Stimulated activated naive B cell treated with anti-CD40 and anti-IgM and Interleukin-4, amounts not matched to agents 10 μg/mL and 1 μg/mL and 100 μg/mL, for 72 hours (primary cell): ENCODE results near the gene ARNT2.
A peak's percentile ranks its signal among the peaks of the same experiment; 100 is the strongest.

Experiments
- ATAC-seq, 2 donors: fragments of 150-1000 bp; cut with Tn5 transposase; replicated peaks; 2 replicates each; pipeline ENCODE4 v1.10.0; 2021; ENCODE audit warnings: moderate library complexity in 1 of 2
- DNase-seq: peaks from one replicate; pipeline ENCODE4 v3.0.0; 2021
- H3K27ac Mint-ChIP-seq: one replicate; pipeline ENCODE4 v1.8.0; 2022; ENCODE audit warnings: mild to moderate bottlenecking, mixed read lengths
- H3K27me3 Mint-ChIP-seq, 2 donors: one replicate each; pipeline ENCODE4 v1.8.0; 2022; ENCODE audit warnings: mixed read lengths in 2 of 2
- H3K36me3 Mint-ChIP-seq, 2 donors: one replicate each; pipeline ENCODE4 v1.8.0; 2022; ENCODE audit warnings: mixed read lengths in 2 of 2, mild to moderate bottlenecking in 1 of 2
- H3K4me1 Mint-ChIP-seq, 2 donors: one replicate each; pipeline ENCODE4 v1.8.0; 2022; ENCODE audit warnings: mixed read lengths in 2 of 2, mild to moderate bottlenecking in 1 of 2
- H3K4me3 Mint-ChIP-seq, 2 donors: one replicate each; pipeline ENCODE4 v1.8.0; 2022; ENCODE audit warnings: mild to moderate bottlenecking in 2 of 2, mixed read lengths in 2 of 2, moderate library complexity in 1 of 2
- H3K9me3 Mint-ChIP-seq, 2 donors: one replicate each; pipeline ENCODE4 v1.8.0; 2022; ENCODE audit warnings: mixed read lengths in 2 of 2, mild to moderate bottlenecking in 1 of 2

ARNT2 gene

DNA sequence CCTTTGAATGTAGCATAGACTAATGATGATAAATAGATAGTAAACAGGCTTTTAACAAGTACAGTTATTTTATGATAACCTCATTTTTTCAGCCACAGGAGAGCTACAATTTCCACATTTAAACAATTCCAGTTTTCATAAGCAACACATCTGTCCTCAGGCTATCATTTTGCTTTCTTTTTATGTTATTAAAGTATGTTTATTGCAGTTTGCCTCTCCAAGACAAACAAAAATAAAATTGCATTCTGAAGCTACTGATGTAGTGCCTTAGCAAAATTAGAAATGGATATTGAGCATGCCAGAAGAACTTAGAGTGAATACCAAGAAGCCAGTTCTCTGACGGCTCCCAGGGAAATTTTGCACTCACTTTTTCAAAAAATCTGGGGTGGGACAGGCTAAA lies 150.4 kb downstream of the ARNT2 start:
- H3K9me3 Mint-ChIP-seq, result no peaks in the 10 kb centered on the region
- H3K36me3 Mint-ChIP-seq, result no peaks in the 10 kb centered on the region
- H3K4me1 Mint-ChIP-seq, result no peaks in the 10 kb centered on the region
- ATAC-seq, result no peak
- H3K4me3 Mint-ChIP-seq, result no peak overlapping the region
- no peak for DNase-seq
- peaks cover 12 to 17% of the 10 kb centered on the region in 2 donors for H3K27me3 Mint-ChIP-seq
- H3K27ac Mint-ChIP-seq, result no peak overlapping the region

DNA sequence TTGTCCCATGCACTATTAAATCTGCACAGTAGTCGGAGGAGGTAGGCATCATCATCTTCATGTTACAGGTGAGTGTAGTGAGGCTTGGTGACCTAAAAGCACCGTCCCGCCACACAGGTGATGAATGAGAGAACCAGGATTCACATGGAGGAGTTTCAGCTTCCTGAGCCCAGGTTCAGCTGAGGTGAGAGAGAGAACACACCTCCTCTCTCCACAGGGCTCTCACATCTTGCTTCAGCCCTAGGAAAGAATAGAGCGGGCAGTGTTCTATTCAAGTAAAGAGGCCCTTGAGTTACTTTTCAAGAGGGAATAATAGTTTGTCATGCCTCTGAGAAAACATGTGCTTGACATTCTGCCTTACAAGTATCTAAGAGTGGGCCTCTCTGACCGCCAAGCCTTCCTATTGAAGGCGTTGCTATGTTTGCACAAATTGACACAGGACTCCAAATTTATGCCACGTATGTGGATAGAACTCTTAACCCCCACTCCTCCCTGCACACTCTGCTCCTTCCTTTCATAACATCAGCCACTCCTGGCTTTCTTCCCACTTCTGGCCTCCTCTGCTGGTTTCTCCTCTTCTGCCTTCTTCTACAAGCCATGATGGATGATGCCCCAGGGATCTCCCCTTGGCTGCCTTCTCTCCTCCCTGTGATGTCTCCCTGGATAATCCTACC lies 152.6 kb downstream of the ARNT2 start:
- H3K4me3 Mint-ChIP-seq, result no peak overlapping the region
- no peaks in the 10 kb centered on the region for H3K4me1 Mint-ChIP-seq
- DNase-seq (no peak), ATAC-seq (no peak)
- no peak overlapping the region for H3K27ac Mint-ChIP-seq
- no peaks in the 10 kb centered on the region for H3K9me3 Mint-ChIP-seq
- peaks cover 9 to 12% of the 10 kb centered on the region in 2 donors for H3K27me3 Mint-ChIP-seq
- no peaks in the 10 kb centered on the region for H3K36me3 Mint-ChIP-seq

DNA sequence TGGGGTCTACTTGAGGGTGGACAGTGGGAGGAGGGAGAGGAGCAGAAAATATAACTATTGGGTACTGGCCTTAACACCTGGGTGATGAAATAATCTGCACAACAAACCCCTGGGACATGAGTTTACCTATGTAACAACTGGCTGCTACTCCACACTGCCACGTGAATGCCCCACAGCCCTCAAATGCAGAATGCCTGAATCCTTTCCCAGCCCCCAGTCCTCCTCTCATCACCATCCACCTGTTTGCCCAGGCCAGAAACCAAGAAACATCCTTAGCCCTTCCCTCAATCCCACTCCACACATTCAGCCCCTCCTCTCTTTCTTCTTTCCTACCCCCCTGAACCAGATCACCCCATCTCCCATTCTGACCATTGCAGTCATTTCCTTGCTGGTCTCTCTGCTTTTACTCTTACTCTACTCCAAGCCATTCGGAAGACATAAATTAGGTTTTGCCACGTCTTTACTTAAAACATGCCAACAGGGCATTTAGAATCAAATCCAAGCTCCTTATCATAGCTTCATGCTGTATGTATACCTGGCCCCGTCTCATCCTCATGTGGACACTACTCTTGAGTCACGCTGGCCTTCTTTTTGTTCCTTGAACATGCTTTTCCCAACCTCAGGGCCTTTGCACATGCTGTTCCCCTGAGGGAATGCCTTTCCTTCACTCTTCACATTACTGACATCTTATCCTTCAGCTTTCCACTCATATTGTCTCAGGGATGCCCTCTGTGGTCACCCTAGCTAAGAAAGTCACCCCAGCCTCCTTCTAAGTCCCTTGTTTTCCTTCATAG lies 153.5 kb downstream of the ARNT2 start:
- peaks cover 8 to 12% of the 10 kb centered on the region in 2 donors for H3K27me3 Mint-ChIP-seq
- DNase-seq (no peak), ATAC-seq (no peak)
- H3K4me3 Mint-ChIP-seq, result no peak overlapping the region
- no peak overlapping the region for H3K27ac Mint-ChIP-seq
- H3K9me3 Mint-ChIP-seq, result no peaks in the 10 kb centered on the region
- H3K36me3 Mint-ChIP-seq, result no peaks in the 10 kb centered on the region
- H3K4me1 Mint-ChIP-seq, result no peaks in the 10 kb centered on the region

DNA sequence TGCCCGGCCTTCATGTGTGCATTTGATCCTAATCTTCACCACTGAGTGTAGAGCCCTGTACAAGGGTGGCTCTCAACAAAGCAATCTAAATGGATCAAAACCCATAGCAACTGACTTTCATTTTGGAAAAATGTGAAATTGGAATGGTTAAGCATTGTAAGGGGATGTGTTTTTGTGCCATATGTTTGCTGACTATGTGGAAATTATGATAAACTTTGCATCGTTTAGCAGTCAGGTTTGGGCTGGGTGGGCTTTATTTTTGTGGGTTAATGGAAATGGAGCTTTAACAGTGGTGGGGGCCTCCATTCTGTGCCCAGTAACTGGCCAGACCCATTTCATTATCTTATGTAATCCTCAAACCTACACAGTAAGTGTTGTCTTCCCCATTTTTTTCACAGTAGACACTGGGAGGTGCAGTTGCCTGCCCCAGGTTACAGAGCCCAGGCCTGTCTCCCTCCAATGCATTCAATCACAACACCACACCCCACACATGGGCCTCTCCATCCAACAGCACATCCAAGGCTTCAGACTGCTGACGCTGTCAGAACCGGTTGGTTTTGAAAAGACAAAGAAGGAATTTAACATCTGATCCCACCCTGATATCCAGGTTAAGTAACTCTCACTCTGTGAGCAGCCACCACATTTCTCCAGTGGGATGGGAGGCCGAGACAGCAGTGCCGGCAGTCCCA lies 154.6 kb downstream of the ARNT2 start:
- Mint-ChIP-seq H3K27me3 (peaks cover 12 to 15% of the 10 kb centered on the region in 2 donors), H3K9me3 (no peaks in the 10 kb centered on the region), H3K4me1 (no peaks in the 10 kb centered on the region), H3K36me3 (no peaks in the 10 kb centered on the region), H3K4me3 (no peak overlapping the region), H3K27ac (no peak overlapping the region)
- DNase-seq (no peak), ATAC-seq (no peak)

DNA sequence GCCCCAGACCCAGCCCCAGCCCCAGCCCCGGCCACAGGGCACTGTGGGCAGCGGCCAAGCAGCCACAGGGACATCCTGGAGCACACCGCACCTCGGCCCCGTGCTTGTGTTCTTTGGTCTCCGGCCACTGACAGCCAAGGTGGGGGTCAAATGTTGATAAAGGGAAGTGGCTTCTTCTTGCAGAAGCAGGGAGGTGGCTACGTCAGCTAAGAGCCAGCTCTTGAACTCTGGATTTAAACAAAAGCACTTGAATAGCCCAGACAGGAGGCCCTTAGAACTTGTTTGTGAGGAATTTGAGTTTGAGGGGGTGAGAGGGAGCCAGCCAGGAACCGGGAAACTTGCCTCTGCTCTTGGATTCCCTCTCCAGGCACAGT lies 155.1 kb downstream of the ARNT2 start:
- Mint-ChIP-seq H3K9me3 (no peaks in the 10 kb centered on the region), H3K27me3 (peaks cover 12 to 15% of the 10 kb centered on the region in 2 donors), H3K27ac (no peak overlapping the region), H3K4me1 (no peaks in the 10 kb centered on the region), H3K4me3 (no peak overlapping the region), H3K36me3 (no peaks in the 10 kb centered on the region)
- DNase-seq (no peak), ATAC-seq (no peak)

DNA sequence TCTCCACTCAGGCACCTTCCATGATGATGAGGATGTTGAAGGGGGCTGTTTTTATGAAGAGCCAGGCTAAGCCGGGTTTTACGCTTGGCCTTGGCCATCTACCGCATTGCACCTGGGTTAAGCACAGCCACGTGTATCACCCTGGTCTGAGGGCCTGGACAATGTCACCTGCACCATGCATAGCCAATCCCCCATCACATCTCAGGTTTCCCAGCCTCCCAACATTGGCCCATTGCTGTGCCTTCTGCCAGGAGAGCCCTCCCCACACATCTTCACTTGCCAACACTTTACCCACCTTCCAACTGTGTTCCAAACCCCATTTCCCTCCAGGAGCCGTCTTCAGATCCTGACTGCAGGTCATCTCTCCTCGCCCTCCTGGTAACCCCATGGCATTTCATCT lies 155.6 kb downstream of the ARNT2 start:
- Mint-ChIP-seq H3K27me3 (peaks cover 12 to 14% of the 10 kb centered on the region in 2 donors), H3K4me1 (no peaks in the 10 kb centered on the region), H3K4me3 (no peak overlapping the region), H3K27ac (no peak overlapping the region), H3K9me3 (no peaks in the 10 kb centered on the region), H3K36me3 (no peaks in the 10 kb centered on the region)
- DNase-seq (no peak), ATAC-seq (no peak)

DNA sequence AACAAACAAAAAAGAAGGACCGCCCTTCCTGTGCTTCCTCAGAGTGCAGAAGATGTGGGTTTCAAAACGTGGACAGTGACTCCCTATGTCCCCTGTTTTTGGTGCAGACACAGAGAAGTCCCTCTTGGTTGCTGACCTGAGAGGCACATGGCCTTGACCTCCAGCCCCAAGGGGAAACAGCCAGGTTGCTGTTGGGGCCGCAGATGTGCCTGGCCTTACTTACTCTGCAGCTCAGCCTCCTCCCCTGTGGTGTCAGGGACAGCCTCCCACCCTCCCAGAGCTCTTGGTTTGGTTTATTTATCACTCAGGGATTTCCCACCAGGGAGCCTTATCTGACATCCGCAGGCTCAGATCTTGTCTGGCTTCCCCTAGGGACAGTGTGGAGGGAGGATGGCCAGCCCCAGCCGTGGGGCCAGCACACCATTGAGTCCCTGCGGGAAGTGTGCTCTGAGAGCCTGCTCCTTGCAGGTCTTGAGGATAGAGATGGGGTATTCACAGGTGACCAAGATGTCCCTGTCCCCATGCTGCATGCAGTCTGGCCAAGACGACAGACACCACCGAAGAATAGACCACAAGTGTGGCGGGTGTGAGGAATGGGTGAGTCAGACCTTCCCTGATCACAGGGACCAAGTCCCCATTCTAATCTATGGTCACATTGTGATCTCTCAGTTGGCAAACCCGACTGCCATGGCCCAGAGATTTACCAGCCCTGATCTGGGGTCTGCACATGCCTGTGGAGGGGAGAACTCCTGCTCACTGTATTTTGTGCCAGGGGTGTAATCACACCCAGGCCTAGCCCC lies 156.6 kb downstream of the ARNT2 start:
- Mint-ChIP-seq H3K4me3 (no peak overlapping the region), H3K4me1 (no peaks in the 10 kb centered on the region), H3K27ac (no peak overlapping the region), H3K27me3 (peaks cover 10 to 11% of the 10 kb centered on the region in 2 donors), H3K36me3 (no peaks in the 10 kb centered on the region), H3K9me3 (no peaks in the 10 kb centered on the region)
- ATAC-seq (peak; percentile 16 to 18), DNase-seq (no peak)

DNA sequence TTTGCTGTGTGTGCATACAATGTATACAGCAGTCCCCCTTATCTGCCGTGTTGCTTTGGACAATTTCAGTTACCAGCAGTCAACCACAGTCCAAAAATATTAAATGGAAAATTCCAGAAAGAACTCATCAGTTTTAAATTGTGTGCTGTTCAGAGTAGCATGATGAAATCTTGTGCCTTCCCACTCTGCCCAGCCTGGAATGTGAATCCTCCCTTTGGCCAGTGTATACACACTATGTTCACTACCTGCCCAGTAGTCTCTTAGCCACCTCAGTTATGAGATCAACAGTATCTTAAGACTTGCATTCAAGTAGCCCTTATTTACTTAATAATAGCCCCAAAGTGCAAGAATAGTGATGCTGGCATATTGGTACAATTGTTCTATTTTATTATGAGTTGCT lies 157.3 kb downstream of the ARNT2 start:
- Mint-ChIP-seq H3K36me3 (no peaks in the 10 kb centered on the region), H3K9me3 (no peaks in the 10 kb centered on the region), H3K27me3 (peaks cover 15 to 16% of the 10 kb centered on the region in 2 donors), H3K4me3 (no peak overlapping the region), H3K4me1 (no peaks in the 10 kb centered on the region), H3K27ac (no peak overlapping the region)
- ATAC-seq, result no peak
- DNase-seq, result no peak

DNA sequence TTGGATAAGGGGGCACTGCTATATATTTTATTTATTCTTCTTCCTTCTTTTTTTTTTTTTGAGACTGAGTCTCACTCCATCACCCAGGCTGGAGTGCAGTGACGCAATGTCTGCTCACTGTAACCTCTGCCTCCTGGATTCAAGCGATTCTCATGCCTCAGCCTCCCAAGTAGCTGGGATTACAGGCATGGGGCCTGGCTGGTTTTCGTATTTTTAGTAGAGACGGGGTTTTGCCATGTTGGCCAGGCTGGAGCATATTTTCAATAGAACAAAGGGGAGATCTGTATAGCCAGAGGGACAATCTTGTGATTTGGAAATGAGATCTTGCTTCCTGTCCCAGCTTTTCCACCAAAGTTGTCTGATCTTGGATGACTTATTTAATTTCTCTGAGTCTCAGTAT lies 157.9 kb downstream of the ARNT2 start:
- no peaks in the 10 kb centered on the region for H3K36me3 Mint-ChIP-seq
- no peak for ATAC-seq
- H3K4me1 Mint-ChIP-seq, result no peaks in the 10 kb centered on the region
- H3K4me3 Mint-ChIP-seq, result no peak overlapping the region
- H3K27me3 Mint-ChIP-seq, result peaks cover 17 to 20% of the 10 kb centered on the region in 2 donors
- no peak overlapping the region for H3K27ac Mint-ChIP-seq
- DNase-seq, result no peak
- H3K9me3 Mint-ChIP-seq, result no peaks in the 10 kb centered on the region

DNA sequence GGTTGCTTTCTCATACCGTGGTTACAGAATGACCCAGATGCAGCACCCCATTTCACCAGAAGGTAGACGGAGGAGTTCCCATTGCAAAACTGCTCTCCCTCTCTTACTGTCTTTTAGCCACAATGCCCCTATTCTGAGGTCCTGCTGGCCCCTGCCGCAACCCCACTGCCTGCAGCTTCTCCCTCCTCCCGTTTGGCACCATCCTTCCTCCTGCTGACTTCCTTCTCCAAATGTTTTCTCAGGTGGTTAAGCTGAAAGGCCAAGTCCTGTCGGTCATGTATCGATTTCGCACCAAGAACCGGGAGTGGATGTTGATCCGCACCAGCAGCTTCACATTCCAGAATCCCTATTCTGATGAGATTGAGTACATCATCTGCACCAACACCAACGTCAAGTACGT lies 158.7 kb downstream of the ARNT2 start:
- H3K36me3 Mint-ChIP-seq, result no peaks in the 10 kb centered on the region
- DNase-seq, result no peak
- no peaks in the 10 kb centered on the region for H3K4me1 Mint-ChIP-seq
- H3K9me3 Mint-ChIP-seq, result no peaks in the 10 kb centered on the region
- H3K27me3 Mint-ChIP-seq, result peaks cover 17% of the 10 kb centered on the region in 2 donors
- no peak overlapping the region for H3K27ac Mint-ChIP-seq
- H3K4me3 Mint-ChIP-seq, result no peak overlapping the region
- ATAC-seq, result no peak

DNA sequence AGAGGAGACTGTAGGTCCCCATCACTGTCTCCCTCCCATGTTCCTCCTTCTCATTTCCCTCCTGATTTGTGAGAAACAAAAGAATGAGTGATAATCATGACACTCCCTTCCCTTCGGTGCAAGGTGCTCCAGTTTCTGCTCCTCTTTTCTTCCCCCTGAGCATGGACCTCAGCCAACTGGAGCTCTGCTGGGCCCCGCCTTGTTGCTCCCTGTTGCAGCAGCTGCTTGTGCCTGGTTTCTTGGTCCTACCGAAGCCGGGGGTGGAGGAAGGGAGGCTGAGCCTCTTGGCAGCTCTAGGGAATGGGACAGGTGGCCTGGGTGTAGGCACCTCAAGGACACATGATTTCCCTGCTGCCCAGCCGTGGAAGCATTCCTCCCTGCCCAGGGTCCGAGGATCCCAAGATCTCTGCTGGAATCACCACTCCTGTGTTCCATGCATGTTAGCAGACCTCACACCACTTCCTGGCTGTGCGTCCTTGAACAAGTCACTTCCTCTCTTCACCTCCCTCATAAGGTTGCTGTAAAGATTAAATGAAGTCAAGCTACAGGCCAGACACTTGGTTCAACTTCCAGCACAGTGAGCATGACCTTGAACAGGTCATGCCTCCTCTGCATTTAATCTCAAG lies 159.3 kb downstream of the ARNT2 start:
- no peaks in the 10 kb centered on the region for H3K36me3 Mint-ChIP-seq
- H3K9me3 Mint-ChIP-seq, result no peaks in the 10 kb centered on the region
- no peak overlapping the region for H3K4me3 Mint-ChIP-seq
- H3K27ac Mint-ChIP-seq, result no peak overlapping the region
- ATAC-seq, result no peak
- H3K27me3 Mint-ChIP-seq, result peaks cover 15 to 17% of the 10 kb centered on the region in 2 donors
- no peaks in the 10 kb centered on the region for H3K4me1 Mint-ChIP-seq
- DNase-seq, result no peak

DNA sequence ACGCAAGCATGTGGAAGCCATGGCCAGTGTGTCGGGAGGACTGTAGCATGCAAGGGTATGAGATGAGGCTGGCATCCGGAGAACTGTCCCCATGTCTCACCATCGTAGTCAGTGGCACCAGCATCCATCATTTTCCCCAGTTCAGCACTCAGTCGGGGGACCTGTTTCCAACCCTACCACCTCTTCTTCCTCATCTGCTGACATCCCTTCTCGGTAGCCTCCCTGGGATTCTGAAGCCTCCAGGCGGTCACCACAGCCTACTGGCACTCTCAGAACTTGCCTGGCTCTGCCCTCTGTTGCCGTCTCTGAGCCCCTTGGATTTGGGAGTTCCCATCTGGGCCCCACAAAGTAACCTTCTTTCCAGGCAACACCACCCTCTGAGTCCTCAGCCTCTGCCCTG lies 159.9 kb downstream of the ARNT2 start:
- Mint-ChIP-seq H3K4me3 (no peak overlapping the region), H3K9me3 (no peaks in the 10 kb centered on the region), H3K27ac (no peak overlapping the region), H3K36me3 (no peaks in the 10 kb centered on the region), H3K27me3 (peaks cover 15 to 17% of the 10 kb centered on the region in 2 donors), H3K4me1 (no peaks in the 10 kb centered on the region)
- DNase-seq, result no peak
- no peak for ATAC-seq

DNA sequence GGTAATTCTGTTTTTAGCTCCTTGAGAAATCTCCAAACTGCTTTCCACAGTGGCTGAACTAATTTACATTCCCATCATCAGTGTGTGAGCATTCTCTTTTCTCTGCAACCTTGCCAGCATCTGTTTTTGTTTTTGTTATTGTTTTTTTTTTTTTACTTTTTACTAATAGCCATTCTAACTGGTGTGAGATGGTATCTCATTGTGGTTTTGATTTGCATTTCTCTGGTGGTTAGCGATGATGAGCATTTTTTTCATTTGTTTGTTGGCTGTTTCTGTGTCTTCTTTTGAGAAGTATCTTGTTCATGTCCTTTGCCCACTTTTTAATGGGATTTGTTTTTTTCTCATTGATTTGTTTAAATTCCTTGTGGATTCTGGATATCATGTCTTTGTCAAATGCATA lies 161.2 kb downstream of the ARNT2 start:
- no peak for DNase-seq
- H3K36me3 Mint-ChIP-seq, result no peaks in the 10 kb centered on the region
- H3K4me3 Mint-ChIP-seq, result no peak overlapping the region

DNA sequence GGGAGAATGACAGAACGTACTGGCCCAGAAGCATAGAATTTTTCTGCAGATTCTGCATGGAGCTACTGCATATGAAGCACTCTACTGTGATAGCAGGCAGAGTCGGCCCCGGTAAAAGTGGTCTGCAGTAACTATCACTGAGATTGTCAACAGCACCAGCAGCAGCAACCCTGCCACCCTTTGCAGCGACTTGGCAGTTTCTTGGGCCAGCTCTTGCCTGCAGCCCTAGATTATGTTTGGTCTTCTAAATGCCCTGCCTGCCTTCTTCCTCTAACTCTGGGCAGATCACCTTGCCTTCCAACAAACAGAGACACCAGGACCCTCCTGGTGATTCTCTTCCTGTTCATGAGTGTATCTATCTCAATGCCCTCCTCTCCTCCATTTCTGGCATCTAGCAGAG lies 161.8 kb downstream of the ARNT2 start:
- no peaks in the 10 kb centered on the region for H3K36me3 Mint-ChIP-seq
- peaks cover 15 to 17% of the 10 kb centered on the region in 2 donors for H3K27me3 Mint-ChIP-seq
- H3K4me3 Mint-ChIP-seq, result no peak overlapping the region
- DNase-seq (no peak), ATAC-seq (no peak)
- no peaks in the 10 kb centered on the region for H3K9me3 Mint-ChIP-seq
- no peaks in the 10 kb centered on the region for H3K4me1 Mint-ChIP-seq
- H3K27ac Mint-ChIP-seq, result no peak overlapping the region

More for the DNA sequence above, 161.2 kb downstream of the ARNT2 start:
- H3K9me3 Mint-ChIP-seq, result no peaks in the 10 kb centered on the region
- no peak for ATAC-seq
- H3K4me1 Mint-ChIP-seq, result no peaks in the 10 kb centered on the region
- H3K27ac Mint-ChIP-seq, result no peak overlapping the region
- peaks cover 15 to 17% of the 10 kb centered on the region in 2 donors for H3K27me3 Mint-ChIP-seq
